ENCODE data around the gene MB.

GRCh38 chr22:35600476-35600875 is 16.7 kb downstream of the MB start:
- TF ChIP-seq CTCF (IDR thresholded peaks at IDR 0.05) (no peak), POLR2A (IDR thresholded peaks at IDR 0.05) (no peak)
